MM.1S (cell line): ENCODE data around the gene MBOAT1.
"Not testable (repeated sequence)": the region's sequence is repeated elsewhere in the genome, so short reads cannot be mapped to it uniquely, and the experiment has no call there.

Experiments used
- DNase-seq: peaks from one replicate; pipeline ENCODE4 v3.0.0-alpha.2; 2015
- H2AFZ ChIP-seq: fragments of 300-600 bp; sonication (generic); 2 replicates; pipeline ENCODE4 v1.6.0; 2016; ENCODE audit warnings: antibody characterized with exemption, low read length
- H3F3A ChIP-seq: fragments of 300-600 bp; sonication (generic); 2 replicates; pipeline ENCODE4 v1.6.1; 2016; ENCODE audit warnings: mild to moderate bottlenecking, antibody characterized with exemption, low read length, moderate library complexity, mixed read lengths; ENCODE audit not compliant: insufficient read depth
- H3K27ac ChIP-seq: fragments of 300-600 bp; sonication (generic); 2 replicates; pipeline ENCODE4 v1.5.1; 2016; ENCODE audit warnings: mild to moderate bottlenecking, low read length
- H3K27me3 ChIP-seq: fragments of 300-600 bp; sonication (generic); replicated peaks from 2 replicates; pipeline ENCODE4 v1.6.0; 2016; ENCODE audit warnings: low read length; ENCODE audit not compliant: insufficient read depth
- H3K36me3 ChIP-seq: fragments of 300-600 bp; sonication (generic); replicated peaks from 2 replicates; pipeline ENCODE4 v1.6.1; 2016; ENCODE audit warnings: mild to moderate bottlenecking, low read length, mixed read lengths; ENCODE audit not compliant: insufficient read depth
- H3K4me1 ChIP-seq: fragments of 300-600 bp; sonication (generic); 2 replicates; pipeline ENCODE4 v1.6.1; 2016; ENCODE audit warnings: low read length, mixed read lengths
- H3K4me2 ChIP-seq: fragments of 300-600 bp; sonication (generic); 2 replicates; pipeline ENCODE4 v1.6.0; 2016; ENCODE audit warnings: low read depth, low read length
- H3K4me3 ChIP-seq: fragments of 300-600 bp; sonication (generic); 2 replicates; pipeline ENCODE4 v1.5.1; 2016; ENCODE audit warnings: low read length, mixed read lengths
- H3K79me2 ChIP-seq: fragments of 300-600 bp; sonication (generic); 2 replicates; pipeline ENCODE4 v1.6.1; 2016; ENCODE audit warnings: mixed run types, low read length, mixed read lengths
- H3K9ac ChIP-seq: fragments of 300-600 bp; sonication (generic); 2 replicates; pipeline ENCODE4 v1.6.1; 2016; ENCODE audit warnings: low read length, mixed read lengths
- H3K9me2 ChIP-seq: fragments of 300-600 bp; sonication (generic); replicated peaks from 2 replicates; pipeline ENCODE4 v1.6.1; 2016; ENCODE audit warnings: mild to moderate bottlenecking, low read length, mixed read lengths; ENCODE audit not compliant: insufficient read depth
- H3K9me3 ChIP-seq: fragments of 300-600 bp; sonication (generic); replicated peaks from 2 replicates; pipeline ENCODE4 v1.6.1; 2016; ENCODE audit warnings: mild to moderate bottlenecking, low read length, mixed read lengths; ENCODE audit not compliant: insufficient read depth
- H4K20me1 ChIP-seq: fragments of 300-600 bp; sonication (generic); 2 replicates; pipeline ENCODE4 v1.6.1; 2016; ENCODE audit warnings: mild to moderate bottlenecking, low read length, moderate library complexity, mixed read lengths; ENCODE audit not compliant: insufficient read depth
- CTCF ChIP-seq: fragments of 300-600 bp; sonication (generic); IDR thresholded peaks from 2 replicates; pipeline ENCODE4 v1.5.1; 2016; ENCODE audit warnings: antibody characterized with exemption, low read length, mixed read lengths
- EZH2 ChIP-seq: fragments of 300-600 bp; sonication (generic); optimal IDR thresholded peaks from 2 replicates; pipeline ENCODE3; 2017; ENCODE audit warnings: low read depth, mild to moderate bottlenecking, antibody characterized with exemption, low read length, mixed read lengths
- EZH2phosphoT487 ChIP-seq: fragments of 300-600 bp; sonication (generic); IDR thresholded peaks from 2 replicates; pipeline ENCODE4 v1.6.1; 2018; ENCODE audit warnings: antibody characterized with exemption, low read length

MBOAT1 gene

GRCh38 chr6:20141931-20142330 is 70.3 kb downstream of the MBOAT1 start:
- TF ChIP-seq EZH2 (no peak), EZH2phosphoT487 (no peak), CTCF (no peak)
- Histone ChIP-seq H3F3A (no peaks in the 10 kb centered on the region), H4K20me1 (no peaks in the 10 kb centered on the region; the same call in 1 of the 2 replicates)

GRCh38 chr6:20139127-20139963 is 72.9 kb downstream of the MBOAT1 start:
- H3K9me3 ChIP-seq, H3K27ac ChIP-seq, H3K36me3 ChIP-seq, H2AFZ ChIP-seq, H3K4me3 ChIP-seq, H4K20me1 ChIP-seq, DNase-seq, H3K79me2 ChIP-seq, H3K27me3 ChIP-seq, H3F3A ChIP-seq, H3K9me2 ChIP-seq, H3K4me1 ChIP-seq, H3K9ac ChIP-seq, H3K4me2 ChIP-seq: not testable (repeated sequence)

More at GRCh38 chr6:20141931-20142330, 70.3 kb downstream of the MBOAT1 start:
- H3K4me3 ChIP-seq, result no peak overlapping the region
- H3K36me3 ChIP-seq, result no peaks in the 10 kb centered on the region
- no peaks in the 10 kb centered on the region for H3K27me3 ChIP-seq
- H3K4me1 ChIP-seq, result no peaks in the 10 kb centered on the region
- H2AFZ ChIP-seq, result no peak overlapping the region
- H3K9me2 ChIP-seq, result no peaks in the 10 kb centered on the region
- no peak overlapping the region for H3K4me2 ChIP-seq
- H3K27ac ChIP-seq, result no peak overlapping the region
- H3K9me3 ChIP-seq, result no peaks in the 10 kb centered on the region
- no peak overlapping the region for H3K9ac ChIP-seq
- H3K79me2 ChIP-seq, result no peaks in the 10 kb centered on the region; the same call in none of the 2 replicates
- no peak for DNase-seq

GRCh38 chr6:20137837-20138236 is 74.4 kb downstream of the MBOAT1 start:
- H3K4me3 ChIP-seq, result no peak overlapping the region

More at GRCh38 chr6:20137837-20138236, 74.4 kb downstream of the MBOAT1 start:
- Histone ChIP-seq H3K9me3 (no peaks in the 10 kb centered on the region), H3K4me2 (no peak overlapping the region), H3K36me3 (no peaks in the 10 kb centered on the region), H2AFZ (no peak overlapping the region), H3K27ac (no peak overlapping the region), H3K79me2 (no peaks in the 10 kb centered on the region; the same call in 1 of the 2 replicates), H3K9me2 (no peaks in the 10 kb centered on the region), H4K20me1 (no peaks in the 10 kb centered on the region; the same call in 1 of the 2 replicates), H3F3A (no peaks in the 10 kb centered on the region), H3K4me1 (no peaks in the 10 kb centered on the region), H3K9ac (no peak overlapping the region), H3K27me3 (no peaks in the 10 kb centered on the region)
- no peak for TF ChIP-seq EZH2
- no peak for TF ChIP-seq CTCF
- no peak for TF ChIP-seq EZH2phosphoT487
- DNase-seq, result no peak
